SKM-1 treated with dmso at 0.1 percent for 144 hours (cell line): Measurements from ENCODE around the gene TNFRSF25.
"Not testable (repeated sequence)": the region's sequence is repeated elsewhere in the genome, so short reads cannot be mapped to it uniquely, and the experiment has no call there.

Source experiments
- DNase-seq: peaks from one replicate; lab custom pipeline; 2025; ENCODE audit not compliant: unreplicated experiment; lab: John Stamatoyannopoulos, UW

TNFRSF25 gene

GRCh38 chr1:6502000-6502891 is 36.3 kb upstream of the TNFRSF25 start:
- DNase-seq = no peak

GRCh38 chr1:6501279-6501813 is 35.4 kb upstream of the TNFRSF25 start:
- no peak for DNase-seq

- no peak for DNase-seq
Measured at GRCh38 chr1:6500544-6501278, 34.7 kb upstream of the TNFRSF25 start.

GRCh38 chr1:6499296-6499695 is 33.3 kb upstream of the TNFRSF25 start:
- DNase-seq = no peak

GRCh38 chr1:6498576-6499111 is 32.7 kb upstream of the TNFRSF25 start:
- DNase-seq = no peak

- no peak for DNase-seq
Measured at GRCh38 chr1:6497867-6498575, 32.0 kb upstream of the TNFRSF25 start.

GRCh38 chr1:6497215-6497866 is 31.4 kb upstream of the TNFRSF25 start:
- DNase-seq = no peak

GRCh38 chr1:6496890-6497214 is 30.9 kb upstream of the TNFRSF25 start:
- DNase-seq = no peak

- DNase-seq = no peak
Measured at GRCh38 chr1:6496365-6496721, 30.4 kb upstream of the TNFRSF25 start.

- no peak for DNase-seq
Measured at GRCh38 chr1:6495540-6496364, 29.8 kb upstream of the TNFRSF25 start.

- DNase-seq = no peak
Measured at GRCh38 chr1:6495041-6495441, 29.1 kb upstream of the TNFRSF25 start.

GRCh38 chr1:6494627-6495026 is 28.7 kb upstream of the TNFRSF25 start:
- DNase-seq = no peak

- DNase-seq = not testable (repeated sequence)
Measured at GRCh38 chr1:6493834-6494223, 27.9 kb upstream of the TNFRSF25 start.

GRCh38 chr1:6491966-6492365 is 26.0 kb upstream of the TNFRSF25 start:
- DNase-seq = no peak

- DNase-seq = no peak
Measured at GRCh38 chr1:6491480-6491962, 25.5 kb upstream of the TNFRSF25 start, which contains the start of gene PLEKHG5. Gene PLEKHG5 (minus strand): TSS chr1:6491667. CDS start chr1:6477571, 14,096 bp downstream.

- no peak for DNase-seq
Measured at GRCh38 chr1:6491081-6491449, 25.1 kb upstream of the TNFRSF25 start.

GRCh38 chr1:6490181-6491080 is 24.5 kb upstream of the TNFRSF25 start:
- no peak for DNase-seq

- peak; percentile 73 for DNase-seq
Measured at GRCh38 chr1:6489799-6490180, 23.8 kb upstream of the TNFRSF25 start.

- no peak for DNase-seq
Measured at GRCh38 chr1:6489383-6489765, 23.4 kb upstream of the TNFRSF25 start.
